ENCODE results near the gene RBM17. TPM values are rescaled to one million over a fixed set of nuclear protein-coding genes. Genes with fewer than 3 reads are reported as not detected.

Gene RBM17
- total and polyA plus RNA-seq, 10 of the 15 experiments (the other 5 are each of a cell fraction or from before 2014, with no cell fraction given): 28.4 to 181 (median 83.9) TPM

GRCh38 chr10:6053816-6054631, 34.8 kb upstream of the RBM17 start:
- FAIRE-seq: no peak
- POLR2A ChIA-PET: interaction anchor here (0.5 to 2.8 kb wide), 7 partner anchors 10 to 210 kb away, joined by 3 to 12 read pairs (median 5); no protein-coding TSS in a partner anchor
- H2AFZ ChIP-seq (ENCODE audit: control insufficient read depth, low read depth, low read length): no peak overlapping the region; the same call in 1 of the 2 replicates
- TF ChIP-seq ZNF24 (IDR thresholded peaks at IDR 0.05) (no peak), NR2F1 (conservative IDR thresholded peaks at IDR 0.05) (peak; percentile 56; the same call in 1 of the 2 replicates), IKZF1 (conservative IDR thresholded peaks at IDR 0.05) (peak; percentile 82), DPF2 (IDR thresholded peaks at IDR 0.05) (0 out of 2 replicates have a peak, but pooled peaks have one; percentile 59), MAX (IDR thresholded peaks at IDR 0.05; ENCODE audit: low read depth, low read length) (no peak), IKZF2 (IDR thresholded peaks at IDR 0.05) (peak; percentile 73 to 75), GATAD2B (conservative IDR thresholded peaks at IDR 0.05; ENCODE audit: low read depth) (0 out of 2 replicates have a peak, but pooled peaks have one; percentile 37), MTA2 (IDR thresholded peaks at IDR 0.05; ENCODE audit: low read depth) (peak; percentile 27; the same call in 1 of the 2 replicates), CEBPB (IDR thresholded peaks at IDR 0.05; ENCODE audit: borderline replicate concordance in 1 of 2, low read depth in 2 of 2, low read length in 2 of 2) (no peak), ZNF687 (IDR thresholded peaks at IDR 0.05) (peak; percentile 40; the same call in 1 of the 2 replicates), ASH2L (IDR thresholded peaks at IDR 0.05; ENCODE audit: borderline replicate concordance, low read depth) (no peak), EED (IDR thresholded peaks at IDR 0.05; ENCODE audit: low read depth) (peak; percentile 86), RAD51 (IDR thresholded peaks at IDR 0.05) (peak; percentile 39; the same call in 1 of the 2 replicates), SKIL (IDR thresholded peaks at IDR 0.05; ENCODE audit: low read depth, poor library complexity, severe bottlenecking) (no peak), NFYB (IDR thresholded peaks at IDR 0.05; ENCODE audit: insufficient read depth, low read depth, low read length) (peak; percentile 54; the same call in 1 of the 2 replicates), BHLHE40 (IDR thresholded peaks at IDR 0.05; ENCODE audit: borderline replicate concordance in 1 of 2, low read depth in 2 of 2, low read length in 1 of 2) (peak in 1 of 2 experiments; percentile 28; a peak in 1 of 4 replicates)

More at GRCh38 chr10:6053816-6054631, 34.8 kb upstream of the RBM17 start:
- RAD21 ChIA-PET (ENCODE audit: unreplicated experiment): interaction anchor here (0.5 to 2.0 kb wide), 13 partner anchors 8 to 348 kb away, joined by 3 to 13 read pairs (median 4); partner anchors contain the start of gene IL2RA
- no peaks in the 10 kb centered on the region for H3K9me3 ChIP-seq (replicated peaks; ENCODE audit: control insufficient read depth, insufficient read depth, low read length)
- in situ Hi-C loops (cut with MboI): no loop called here
- H3K79me2 ChIP-seq (ENCODE audit: control insufficient read depth, insufficient read depth, low read length): no peaks in the 10 kb centered on the region
- CTCF ChIA-PET: interaction anchor here (1.0 to 10.2 kb wide), 8 partner anchors 10 to 83 kb away, joined by 3 to 101 read pairs (median 6); partner anchors contain the start of gene IL15RA
- intact Hi-C loops (cut with micrococcal nuclease; ENCODE audit: unreplicated experiment): loop anchor here (5.0 kb wide), 3 partner anchors 192 to 472 kb away; no protein-coding TSS in a partner anchor
- no peak for ATAC-seq
- H3K36me3 ChIP-seq (ENCODE audit: control insufficient read depth in 2 of 2, insufficient read depth in 2 of 2, low read length in 1 of 2): no peaks in the 10 kb centered on the region
- SMC1A ChIA-PET (ENCODE audit: uncharacterized antibody, unreplicated experiment): interaction anchor here (0.5 to 8.1 kb wide), 10 partner anchors 9 to 420 kb away, joined by 3 to 66 read pairs (median 4); no protein-coding TSS in a partner anchor
- peaks cover 69% of the 10 kb centered on the region for H3K4me1 ChIP-seq (ENCODE audit: control insufficient read depth, insufficient read depth, low read length)
- H3K9ac ChIP-seq (ENCODE audit: control insufficient read depth, insufficient read depth, low read length): no peak overlapping the region
- no peaks in the 10 kb centered on the region for H3K27me3 ChIP-seq (replicated peaks in 1 of 2; ENCODE audit: control insufficient read depth in 2 of 2, insufficient read depth in 2 of 2, low read length in 1 of 2)
- WGBS (ENCODE audit: insufficient coverage, insufficient replicate concordance, low lambda C conversion rate, missing lambda C conversion rate): 15% methylated on average over 18 of the region's 18 CpGs
- BruUV-seq (replicated peaks): no TSS peak
- no peak for DNase-seq (ENCODE audit: low read depth, low spot score)
- H4K20me1 ChIP-seq (ENCODE audit: control insufficient read depth, insufficient read depth): no peaks in the 10 kb centered on the region
- no peak overlapping the region; the same call in 1 of the 2 replicates for H3K27ac ChIP-seq (ENCODE audit: control insufficient read depth, insufficient read depth)
- H3K4me2 ChIP-seq (ENCODE audit: control insufficient read depth, insufficient read depth): peak overlapping the region; percentile 46
- H3K4me3 ChIP-seq: no peak overlapping the region
